GM21717 (cell line): ENCODE measurements around the gene ERCC3.
"Not testable (repeated sequence)": the region's sequence is repeated elsewhere in the genome, so short reads cannot be mapped to it uniquely, and the experiment has no call there.

Experiments
- ATAC-seq: cut with Tn5 transposase; IDR thresholded peaks from one replicate; pipeline ENCODE4 v1.9.1; 2021; ENCODE audit warnings: mild to moderate bottlenecking, moderate library complexity; ENCODE audit not compliant: unreplicated experiment

The ERCC3 gene

GRCh38 chr2:127280693-127281092 is 13.3 kb downstream of the ERCC3 start:
- no peak for ATAC-seq

GRCh38 chr2:127279781-127280180 is 14.2 kb downstream of the ERCC3 start:
- no peak for ATAC-seq

- ATAC-seq = no peak
These were observed 15.0 kb downstream of the ERCC3 start for GRCh38 chr2:127278959-127279358.

GRCh38 chr2:127277028-127277427 is 16.9 kb downstream of the ERCC3 start:
- peak; percentile 80 for ATAC-seq

GRCh38 chr2:127275789-127276188 is 18.2 kb downstream of the ERCC3 start:
- ATAC-seq = no peak

- no peak for ATAC-seq
These were observed 18.6 kb downstream of the ERCC3 start for GRCh38 chr2:127275356-127275755.

GRCh38 chr2:127270663-127271062 is 23.3 kb downstream of the ERCC3 start:
- no peak for ATAC-seq

GRCh38 chr2:127261804-127262406 is 32.0 kb downstream of the ERCC3 start:
- no peak for ATAC-seq

- ATAC-seq = no peak
These were observed 34.6 kb downstream of the ERCC3 start for GRCh38 chr2:127259355-127259754.

GRCh38 chr2:127256866-127257265 is 37.1 kb downstream of the ERCC3 start:
- ATAC-seq = no peak

- ATAC-seq = no peak
These were observed 37.6 kb downstream of the ERCC3 start for GRCh38 chr2:127256381-127256780.

- ATAC-seq = no peak
These were observed 38.2 kb downstream of the ERCC3 start for GRCh38 chr2:127255721-127256120.

GRCh38 chr2:127255146-127255545 is 38.8 kb downstream of the ERCC3 start:
- no peak for ATAC-seq

- ATAC-seq = no peak
These were observed 39.5 kb downstream of the ERCC3 start for GRCh38 chr2:127254386-127254981.

GRCh38 chr2:127241184-127241583 is 52.8 kb downstream of the ERCC3 start:
- ATAC-seq = not testable (repeated sequence)

- ATAC-seq = no peak
These were observed 54.5 kb downstream of the ERCC3 start for GRCh38 chr2:127239395-127239794.

- ATAC-seq = not testable (repeated sequence)
These were observed 56.2 kb downstream of the ERCC3 start for GRCh38 chr2:127237768-127238167.

GRCh38 chr2:127235082-127235702 is 58.8 kb downstream of the ERCC3 start:
- no peak for ATAC-seq

GRCh38 chr2:127233710-127234109 is 60.2 kb downstream of the ERCC3 start:
- ATAC-seq = no peak

- no peak for ATAC-seq
These were observed 62.6 kb downstream of the ERCC3 start for GRCh38 chr2:127231130-127231865.

GRCh38 chr2:127229555-127229954 is 64.4 kb downstream of the ERCC3 start:
- no peak for ATAC-seq

GRCh38 chr2:127228102-127228501 is 65.8 kb downstream of the ERCC3 start:
- no peak for ATAC-seq
